ENCODE measurements around the gene PPM1G. TPM values are rescaled to one million over a fixed set of nuclear protein-coding genes. Genes with fewer than 3 reads are reported as not detected.
A peak's percentile ranks its signal among the peaks of the same experiment; 100 is the strongest.

PPM1G gene
- total RNA-seq, 1 donor: 62.2 TPM

DNA sequence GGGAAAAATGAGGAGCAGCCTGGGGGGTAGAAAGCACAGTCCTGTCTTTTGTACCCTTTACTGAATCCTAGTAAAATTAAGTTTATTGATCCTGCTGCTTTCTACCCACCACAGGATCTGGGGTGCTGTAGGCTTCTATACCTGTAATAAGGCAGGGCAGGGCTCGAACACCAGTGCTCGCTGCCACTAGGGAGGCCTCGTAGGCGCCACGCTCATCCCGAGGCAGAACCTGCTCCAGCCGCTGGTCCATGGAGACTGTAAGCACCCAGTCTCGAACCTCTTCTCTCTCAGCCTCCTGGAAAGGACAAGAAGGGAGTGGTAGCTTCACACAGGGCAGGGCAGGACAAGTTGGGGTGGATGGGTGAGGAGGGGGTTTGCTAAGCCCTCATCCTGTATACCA is 35.8 kb upstream of the PPM1G start:
- no peak for DNase-seq (ENCODE audit: low read depth)
- TF ChIP-seq, protein P1, sequence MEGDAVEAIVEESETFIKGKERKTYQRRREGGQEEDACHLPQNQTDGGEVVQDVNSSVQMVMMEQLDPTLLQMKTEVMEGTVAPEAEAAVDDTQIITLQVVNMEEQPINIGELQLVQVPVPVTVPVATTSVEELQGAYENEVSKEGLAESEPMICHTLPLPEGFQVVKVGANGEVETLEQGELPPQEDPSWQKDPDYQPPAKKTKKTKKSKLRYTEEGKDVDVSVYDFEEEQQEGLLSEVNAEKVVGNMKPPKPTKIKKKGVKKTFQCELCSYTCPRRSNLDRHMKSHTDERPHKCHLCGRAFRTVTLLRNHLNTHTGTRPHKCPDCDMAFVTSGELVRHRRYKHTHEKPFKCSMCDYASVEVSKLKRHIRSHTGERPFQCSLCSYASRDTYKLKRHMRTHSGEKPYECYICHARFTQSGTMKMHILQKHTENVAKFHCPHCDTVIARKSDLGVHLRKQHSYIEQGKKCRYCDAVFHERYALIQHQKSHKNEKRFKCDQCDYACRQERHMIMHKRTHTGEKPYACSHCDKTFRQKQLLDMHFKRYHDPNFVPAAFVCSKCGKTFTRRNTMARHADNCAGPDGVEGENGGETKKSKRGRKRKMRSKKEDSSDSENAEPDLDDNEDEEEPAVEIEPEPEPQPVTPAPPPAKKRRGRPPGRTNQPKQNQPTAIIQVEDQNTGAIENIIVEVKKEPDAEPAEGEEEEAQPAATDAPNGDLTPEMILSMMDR (IDR thresholded peaks at IDR 0.05; ENCODE audit: insufficient read depth, low read length): no peak

GRCh38 chr2:27442920-27443282 is 33.5 kb upstream of the PPM1G start:
- no peak overlapping the region for H3K4me3 ChIP-seq (ENCODE audit: low read depth, low read length)
- TF ChIP-seq, protein P1 (IDR thresholded peaks at IDR 0.05; ENCODE audit: insufficient read depth, low read length): no peak
- DNase-seq (ENCODE audit: low read depth): peak; percentile 2

More for the DNA sequence above, 35.8 kb upstream of the PPM1G start:
- H3K4me3 ChIP-seq (ENCODE audit: low read depth, low read length): no peak overlapping the region

DNA sequence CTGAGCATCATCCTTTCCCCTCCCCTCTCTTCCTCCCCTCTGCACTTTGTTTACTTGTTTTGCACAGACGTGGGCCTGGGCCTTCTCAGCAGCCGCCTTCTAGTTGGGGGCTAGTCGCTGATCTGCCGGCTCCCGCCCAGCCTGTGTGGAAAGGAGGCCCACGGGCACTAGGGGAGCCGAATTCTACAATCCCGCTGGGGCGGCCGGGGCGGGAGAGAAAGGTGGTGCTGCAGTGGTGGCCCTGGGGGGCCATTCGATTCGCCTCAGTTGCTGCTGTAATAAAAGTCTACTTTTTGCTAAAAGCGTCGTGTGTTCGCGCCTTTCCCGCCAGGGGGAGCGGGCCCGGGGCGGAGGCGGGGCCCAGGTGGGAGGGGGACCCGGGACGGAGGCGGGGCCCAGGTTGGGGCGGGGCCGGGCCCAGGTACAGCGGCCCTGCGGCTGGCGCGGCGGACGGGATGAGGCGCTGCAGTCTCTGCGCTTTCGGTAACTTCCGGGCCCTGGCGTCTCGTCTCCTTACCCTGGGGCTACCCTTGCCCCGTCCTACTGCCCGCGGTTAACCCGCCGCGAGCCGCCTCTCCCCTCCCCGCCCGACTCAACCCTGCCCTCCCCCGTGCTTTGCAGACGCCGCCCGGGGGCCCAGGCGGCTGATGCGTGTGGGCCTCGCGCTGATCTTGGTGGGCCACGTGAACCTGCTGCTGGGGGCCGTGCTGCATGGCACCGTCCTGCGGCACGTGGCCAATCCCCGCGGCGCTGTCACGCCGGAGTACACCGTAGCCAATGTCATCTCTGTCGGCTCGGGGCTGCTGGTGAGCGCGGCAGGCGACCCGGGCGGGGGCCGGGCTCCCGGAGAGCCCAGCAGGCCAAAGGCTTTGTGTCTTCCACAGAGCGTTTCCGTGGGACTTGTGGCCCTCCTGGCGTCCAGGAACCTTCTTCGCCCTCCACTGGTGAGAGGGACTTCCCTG is 32.8 kb upstream of the PPM1G start, which contains the start of gene KRTCAP3:
KRTCAP3 (plus strand) TSS at position 424 of the 962 bp plus-strand sequence; CDS start at position 456, 32 bp downstream.
- H3K4me3 ChIP-seq (ENCODE audit: low read depth, low read length): no peak within 1 kb of the TSS
- no peak for DNase-seq (ENCODE audit: low read depth)
- TF ChIP-seq, protein P1 (IDR thresholded peaks at IDR 0.05; ENCODE audit: insufficient read depth, low read length): no peak

DNA sequence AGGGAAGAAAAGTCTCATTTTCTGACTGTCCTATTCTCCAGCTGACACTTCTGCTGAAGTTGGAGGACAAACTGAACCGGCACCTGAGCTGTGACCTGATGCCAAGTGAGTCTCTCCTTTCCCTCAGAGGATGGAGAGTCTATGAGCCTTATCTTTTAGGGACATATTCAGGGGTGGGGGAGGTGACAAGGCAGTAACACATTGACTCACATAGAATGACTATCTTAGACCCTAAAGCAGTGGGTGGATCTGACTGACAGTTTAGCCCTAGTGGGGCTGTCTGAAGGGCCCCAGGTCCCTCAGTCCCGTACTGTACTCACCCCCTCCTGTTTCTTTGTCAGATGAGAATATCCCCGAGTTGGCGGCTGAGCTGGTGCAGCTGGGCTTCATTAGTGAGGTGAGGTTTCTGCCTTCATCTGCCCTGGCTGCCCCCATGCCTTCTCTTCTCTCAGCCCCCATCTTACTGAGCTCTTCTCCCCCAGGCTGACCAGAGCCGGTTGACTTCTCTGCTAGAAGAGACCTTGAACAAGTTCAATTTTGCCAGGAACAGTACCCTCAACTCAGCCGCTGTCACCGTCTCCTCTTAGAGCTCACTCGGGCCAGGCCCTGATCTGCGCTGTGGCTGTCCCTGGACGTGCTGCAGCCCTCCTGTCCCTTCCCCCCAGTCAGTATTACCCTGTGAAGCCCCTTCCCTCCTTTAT is 32.0 kb upstream of the PPM1G start:
- no peak overlapping the region for H3K4me3 ChIP-seq (ENCODE audit: low read depth, low read length)
- DNase-seq (ENCODE audit: low read depth): no peak
- TF ChIP-seq, protein P1 (IDR thresholded peaks at IDR 0.05; ENCODE audit: insufficient read depth, low read length): no peak

DNA sequence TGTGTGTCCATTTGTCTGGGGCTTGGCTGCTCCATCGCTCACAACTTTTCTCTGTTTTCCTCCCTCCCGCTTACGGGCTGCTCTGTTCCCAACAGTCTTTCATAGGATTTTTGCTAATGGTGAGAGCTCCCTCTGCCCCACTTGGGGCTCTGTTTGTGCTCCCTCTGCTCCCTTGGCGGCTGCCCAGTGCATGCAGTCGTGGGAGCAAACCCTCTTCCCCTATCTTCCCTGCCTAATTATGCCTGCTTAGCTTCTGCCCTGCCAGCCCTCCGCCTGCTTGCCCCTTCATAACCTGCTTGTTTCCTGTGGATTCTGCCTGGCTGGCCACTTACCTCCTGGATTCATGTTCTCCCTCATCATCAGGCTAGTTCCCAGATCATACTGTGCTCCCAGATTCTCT is 26.2 kb upstream of the PPM1G start:
- no peak overlapping the region for H3K4me3 ChIP-seq (ENCODE audit: low read depth, low read length)
- no peak for DNase-seq (ENCODE audit: low read depth)
- TF ChIP-seq, protein P1 (IDR thresholded peaks at IDR 0.05; ENCODE audit: insufficient read depth, low read length): no peak

DNA sequence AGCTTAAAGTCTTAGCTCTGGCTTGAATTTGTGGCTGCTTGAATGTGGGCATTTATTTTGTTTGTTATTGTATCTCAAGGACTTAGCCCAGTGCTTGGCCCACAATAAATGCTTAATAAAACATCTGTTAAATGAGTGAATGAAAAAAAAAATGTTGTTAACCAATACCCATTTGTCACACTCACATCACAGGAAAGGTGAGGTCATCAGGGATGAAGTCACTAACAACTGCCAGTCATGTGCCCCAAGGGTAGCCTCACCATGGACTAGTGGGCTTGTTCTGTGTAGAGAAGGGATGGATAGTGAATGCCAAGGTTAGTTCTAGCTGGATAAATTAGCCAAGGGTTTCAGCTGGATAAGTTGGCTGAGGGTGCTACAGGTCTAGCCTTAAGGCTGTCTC is 22.0 kb upstream of the PPM1G start:
- TF ChIP-seq, protein P1 (IDR thresholded peaks at IDR 0.05; ENCODE audit: insufficient read depth, low read length): no peak
- no peak overlapping the region for H3K4me3 ChIP-seq (ENCODE audit: low read depth, low read length)
- peak; percentile 26 for DNase-seq (ENCODE audit: low read depth)
